ENCODE results near the gene PLET1.
A peak's percentile ranks its signal among the peaks of the same experiment; 100 is the strongest.

The PLET1 gene

DNA sequence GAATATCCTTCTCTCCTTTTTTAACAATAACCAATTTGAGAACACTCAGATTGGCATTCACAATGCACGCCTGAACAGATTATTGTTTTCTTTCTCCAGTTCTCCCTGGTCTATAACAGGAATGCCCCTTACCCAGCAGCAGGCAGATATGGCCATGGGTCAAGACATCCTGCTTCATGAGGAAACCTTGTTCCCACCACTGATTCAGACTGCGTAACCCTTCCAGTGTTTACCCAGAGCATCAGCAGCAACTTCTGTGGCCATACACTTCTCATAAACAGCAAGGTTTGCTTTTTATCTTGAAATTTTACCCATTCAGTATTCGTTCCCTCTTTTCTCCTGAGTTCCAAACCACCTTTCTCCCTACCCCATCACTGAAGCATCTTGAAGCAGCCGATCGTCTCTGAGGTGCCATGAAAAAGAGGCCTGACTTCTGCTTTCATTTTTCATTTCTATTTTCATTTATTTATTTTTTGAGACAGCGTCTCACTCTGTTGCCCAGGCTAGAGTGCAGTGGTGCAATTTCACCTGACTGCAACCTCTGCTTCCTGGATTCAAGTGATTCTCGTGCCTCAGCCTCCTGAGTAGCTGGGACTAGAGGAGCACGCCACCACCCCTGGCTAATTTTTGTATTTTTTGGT, 24.8 kb downstream of the PLET1 start:
- no peak for DNase-seq

DNA sequence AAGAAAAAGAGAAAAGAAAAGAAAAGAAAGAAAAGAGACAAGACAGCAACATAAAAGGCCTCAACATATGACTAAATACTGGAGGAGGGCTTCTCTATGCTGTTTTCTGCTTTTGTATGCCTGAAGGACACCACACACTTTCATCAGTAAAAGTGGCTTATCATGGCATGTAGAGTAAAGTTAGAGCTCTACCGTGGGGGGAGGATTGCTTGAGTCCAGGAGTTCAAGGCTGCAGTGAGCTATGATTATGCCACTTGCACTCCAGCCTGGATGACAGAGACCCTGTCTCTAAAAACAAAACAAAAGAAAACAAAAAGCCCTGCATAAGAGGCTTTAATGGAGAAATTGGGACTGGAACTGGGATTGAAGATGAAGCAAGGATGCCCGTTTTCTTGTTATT, 28.7 kb downstream of the PLET1 start:
- DNase-seq, result no peak

DNA sequence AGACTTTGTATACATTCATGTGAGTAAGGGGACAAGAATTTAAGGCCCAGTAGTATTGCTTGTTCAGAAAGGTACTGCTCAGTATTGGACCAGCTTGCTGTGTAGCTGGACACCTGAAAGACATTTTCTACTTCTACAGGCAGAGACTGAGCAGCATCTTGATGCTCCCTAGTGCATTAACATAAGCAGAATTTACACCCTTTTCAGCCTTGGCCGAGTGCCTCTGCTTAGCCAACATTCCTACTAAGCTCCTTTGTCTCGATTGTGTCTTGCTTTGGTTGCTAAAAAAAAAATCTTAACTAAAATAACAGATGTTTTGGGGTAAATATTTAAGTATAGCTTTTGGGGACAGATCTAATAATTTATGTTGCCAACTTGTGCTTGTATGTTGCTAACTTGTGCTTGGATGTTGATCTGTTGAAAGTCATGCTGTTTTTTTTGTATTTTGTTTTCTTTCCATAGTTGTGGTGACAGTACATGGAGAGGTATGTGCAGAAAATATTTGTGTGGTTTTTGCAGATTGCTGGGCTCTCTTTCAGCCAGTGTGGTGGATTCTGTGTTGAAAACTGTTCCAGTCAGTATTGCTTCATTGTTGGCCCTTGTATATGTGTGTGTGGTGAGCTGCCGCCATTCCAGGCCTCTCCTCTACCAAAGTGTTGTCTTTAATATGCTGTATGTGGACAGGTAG, 30.8 kb downstream of the PLET1 start:
- no peak for DNase-seq

DNA sequence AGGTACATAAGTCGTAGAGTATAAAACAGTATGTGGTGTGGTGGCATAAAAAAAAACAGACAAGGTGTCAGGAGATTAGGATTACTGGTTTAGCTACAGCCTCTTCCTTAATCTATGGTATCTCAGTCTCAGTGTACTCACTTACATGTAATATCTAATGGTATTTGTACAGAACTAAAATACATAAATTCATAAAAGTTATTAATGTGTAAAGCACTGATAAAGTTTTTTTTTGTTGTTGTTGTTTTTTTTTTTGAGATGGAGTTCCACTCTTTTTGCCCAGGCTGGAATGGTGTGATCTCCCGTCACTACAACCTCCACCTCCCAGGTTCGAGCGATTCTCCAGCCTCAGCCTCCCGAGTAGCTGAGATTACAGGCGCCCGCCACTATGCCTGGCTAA, 31.5 kb downstream of the PLET1 start:
- no peak for DNase-seq

DNA sequence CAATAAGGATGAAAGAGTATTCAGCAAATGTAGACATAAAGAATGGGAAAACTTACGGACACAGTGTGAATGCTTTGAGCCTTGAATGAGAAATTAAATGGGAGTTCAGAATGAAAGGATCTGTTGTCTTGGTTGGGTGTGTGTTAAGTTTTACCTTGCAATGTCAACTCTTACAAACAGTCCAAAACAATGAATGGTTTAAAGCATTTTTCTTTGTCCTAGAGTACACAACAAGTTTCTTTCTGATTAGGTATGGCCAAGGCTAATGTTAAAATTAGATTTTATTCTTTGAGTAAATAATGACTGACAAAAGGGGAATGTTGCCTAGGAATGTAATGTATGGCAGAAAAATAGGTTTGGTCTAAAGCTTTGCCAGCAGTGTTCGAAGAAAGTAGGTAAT, 32.0 kb downstream of the PLET1 start:
- DNase-seq, result no peak

DNA sequence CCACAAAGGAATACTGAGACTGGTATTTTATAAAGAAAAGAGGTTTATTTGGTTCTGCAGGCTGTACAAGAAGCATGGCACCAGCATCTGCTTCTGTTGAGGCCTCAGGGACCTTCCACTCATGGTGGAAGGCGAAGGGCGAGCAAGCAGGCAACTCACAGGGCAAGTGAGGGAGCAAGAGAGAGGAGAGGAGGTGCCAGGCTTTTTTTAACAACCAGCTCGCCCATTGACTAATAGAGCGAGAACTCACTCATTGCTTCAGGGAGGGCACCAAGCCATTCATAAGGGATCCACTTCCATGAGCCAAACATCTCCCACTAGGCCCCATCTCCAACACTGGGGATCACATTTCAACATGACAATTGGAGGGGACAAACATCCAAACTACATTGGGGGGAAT, 33.2 kb downstream of the PLET1 start:
- no peak for DNase-seq

DNA sequence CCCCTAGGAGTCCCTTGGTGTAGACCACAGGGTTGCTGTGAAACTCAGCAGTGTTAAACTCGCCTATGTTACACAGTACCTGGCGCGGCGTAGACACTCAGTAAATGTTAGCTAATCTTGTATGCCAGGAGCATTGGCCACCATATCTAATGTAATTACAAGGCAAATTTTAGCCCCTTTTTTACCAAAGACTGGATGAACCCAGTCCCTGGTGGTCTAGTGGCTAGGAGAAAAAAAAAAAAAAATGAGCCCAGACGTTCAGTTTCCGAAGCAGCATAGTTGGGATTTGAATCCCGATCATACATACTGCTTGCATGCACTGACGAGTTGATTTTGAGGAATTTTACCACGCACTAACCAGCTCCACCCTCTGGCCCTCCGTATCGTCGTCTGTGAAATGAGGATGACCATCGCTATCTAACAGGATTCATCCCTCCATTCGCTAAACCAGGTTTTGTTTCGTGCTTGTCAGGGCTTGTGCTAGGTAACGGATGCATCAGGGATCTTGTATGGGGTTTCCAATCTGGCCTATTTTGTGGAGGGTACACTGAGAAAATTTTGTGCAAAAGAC, 33.7 kb downstream of the PLET1 start:
- DNase-seq, result peak; percentile 30

DNA sequence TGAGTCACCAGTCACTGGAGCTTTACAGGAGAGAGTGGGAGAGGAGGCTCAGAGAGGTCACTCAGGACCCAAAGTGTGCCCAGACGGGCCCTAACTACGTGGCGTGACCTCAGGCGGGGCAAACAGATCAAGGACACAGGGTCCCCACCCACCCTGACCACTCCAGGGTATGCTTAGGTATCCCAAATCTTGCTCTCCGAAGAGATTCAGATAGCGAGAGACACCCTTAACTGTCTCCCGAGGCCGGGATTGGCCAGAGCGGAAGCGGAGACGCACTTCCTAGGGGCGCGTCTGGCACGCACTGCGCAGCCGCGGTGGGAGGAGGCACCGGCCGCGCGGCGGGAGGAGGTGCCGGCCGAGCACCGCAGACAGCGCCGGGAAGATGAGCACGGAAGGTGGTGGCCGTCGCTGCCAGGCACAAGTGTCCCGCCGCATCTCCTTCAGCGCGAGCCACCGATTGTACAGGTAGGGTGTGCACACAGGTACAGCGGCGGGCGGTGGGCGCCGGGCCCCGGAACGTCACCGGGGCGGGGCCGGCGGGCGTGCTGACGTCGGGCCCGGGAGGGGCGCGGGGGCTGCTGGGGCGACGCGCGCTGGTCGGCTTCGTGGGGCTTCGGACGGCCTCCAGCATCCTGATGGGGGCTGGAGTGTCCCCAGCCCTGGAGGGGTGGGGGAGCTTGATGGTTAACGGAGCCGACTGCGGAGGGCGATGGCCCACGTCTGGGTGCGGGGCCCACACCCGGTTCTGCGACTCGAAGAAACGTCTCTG, 34.4 kb downstream of the PLET1 start, which contains the start of gene PTS:
Gene PTS (plus strand): TSS at position 367 of the 769 bp plus-strand sequence. CDS start 16 bp downstream, at position 383.
- peak; percentile 95 for DNase-seq

DNA sequence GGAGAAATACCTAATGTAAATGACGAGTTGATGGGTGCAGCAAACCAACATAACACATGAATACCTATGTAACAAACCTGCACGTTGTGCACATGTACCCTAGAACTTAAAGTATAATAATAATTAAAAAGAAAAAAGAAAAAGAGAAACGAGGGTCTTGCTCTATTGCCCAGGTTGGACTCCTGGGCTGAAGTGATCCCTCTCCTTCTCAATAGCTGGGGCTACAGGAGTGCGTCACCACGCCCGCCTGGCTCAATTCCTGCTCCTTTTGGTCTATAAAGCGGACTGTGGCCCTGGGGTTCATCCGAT, 35.0 kb downstream of the PLET1 start:
- DNase-seq, result no peak

DNA sequence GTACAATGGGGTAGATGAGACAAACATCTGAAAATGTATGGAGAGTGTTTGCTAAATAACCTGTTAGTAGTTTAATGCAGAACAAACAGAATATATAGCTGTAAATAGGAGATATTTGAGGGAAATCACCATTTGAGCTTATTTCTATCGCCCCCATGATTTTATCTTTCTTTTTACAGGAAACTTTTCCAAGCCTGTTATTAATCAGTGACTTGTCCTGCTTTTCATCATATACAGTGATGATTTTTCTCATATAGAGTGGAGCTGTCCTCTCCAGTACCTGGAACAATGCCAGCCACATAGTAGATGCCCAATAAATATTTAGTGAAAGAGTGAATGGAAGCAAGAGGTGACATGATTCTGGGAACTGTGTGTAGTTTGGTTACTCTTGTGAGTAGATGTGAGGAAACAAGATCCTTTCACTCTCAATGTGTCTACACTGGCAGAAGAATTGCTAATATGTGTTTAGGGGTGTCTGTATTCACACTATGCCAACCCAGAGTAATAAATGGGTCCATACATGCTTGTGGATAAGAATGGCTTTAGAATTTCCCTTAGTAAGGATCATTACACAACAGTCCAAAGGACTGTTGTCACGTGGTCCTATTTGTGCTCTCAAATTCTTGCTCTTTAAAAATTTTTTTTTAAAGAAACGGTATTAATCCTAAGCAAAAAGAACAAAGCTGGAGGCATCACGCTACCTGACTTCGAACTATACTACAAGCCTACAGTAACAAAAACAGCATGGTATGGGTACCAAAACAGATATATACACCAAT, 36.7 kb downstream of the PLET1 start:
- DNase-seq, result no peak

DNA sequence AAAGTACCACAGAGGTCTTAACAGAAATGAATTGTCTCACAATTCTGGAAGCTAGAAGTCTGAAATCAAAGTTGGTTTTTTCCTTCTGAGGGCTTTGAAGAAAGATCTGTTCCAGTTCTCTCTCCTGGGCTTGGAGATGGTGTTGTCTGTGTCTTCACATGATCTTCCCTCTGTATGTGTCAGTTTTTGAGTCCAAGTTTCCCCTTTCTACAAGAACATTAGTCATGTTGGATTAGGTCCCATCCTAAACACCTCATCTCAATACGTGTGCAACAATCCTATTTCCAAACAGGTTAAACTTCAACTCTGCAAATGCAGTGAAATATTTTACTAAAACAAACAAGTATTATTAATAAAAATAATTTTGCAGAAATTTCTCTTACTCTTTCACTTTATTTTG, 37.5 kb downstream of the PLET1 start:
- DNase-seq, result no peak

DNA sequence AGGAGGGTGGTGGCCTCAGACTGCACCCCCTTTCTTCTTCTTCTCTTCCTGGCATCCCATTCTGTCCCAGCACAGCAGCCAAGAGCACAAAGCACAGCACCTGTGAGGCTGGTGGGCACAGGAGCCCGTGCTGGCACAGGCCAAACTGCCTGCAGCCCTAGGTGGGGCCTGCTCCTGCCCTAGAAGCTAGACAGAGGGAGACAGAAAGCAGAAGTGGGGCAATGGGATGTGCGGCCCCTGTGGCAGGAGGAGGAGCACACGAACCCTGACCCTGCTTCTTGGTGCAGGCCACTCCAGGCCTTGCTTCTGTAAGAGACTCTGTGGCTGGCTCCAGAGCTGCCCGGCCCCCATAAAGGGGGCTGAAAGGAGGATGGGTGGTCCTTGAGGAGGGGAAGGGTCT, 38.4 kb downstream of the PLET1 start:
- DNase-seq, result peak; percentile 26

DNA sequence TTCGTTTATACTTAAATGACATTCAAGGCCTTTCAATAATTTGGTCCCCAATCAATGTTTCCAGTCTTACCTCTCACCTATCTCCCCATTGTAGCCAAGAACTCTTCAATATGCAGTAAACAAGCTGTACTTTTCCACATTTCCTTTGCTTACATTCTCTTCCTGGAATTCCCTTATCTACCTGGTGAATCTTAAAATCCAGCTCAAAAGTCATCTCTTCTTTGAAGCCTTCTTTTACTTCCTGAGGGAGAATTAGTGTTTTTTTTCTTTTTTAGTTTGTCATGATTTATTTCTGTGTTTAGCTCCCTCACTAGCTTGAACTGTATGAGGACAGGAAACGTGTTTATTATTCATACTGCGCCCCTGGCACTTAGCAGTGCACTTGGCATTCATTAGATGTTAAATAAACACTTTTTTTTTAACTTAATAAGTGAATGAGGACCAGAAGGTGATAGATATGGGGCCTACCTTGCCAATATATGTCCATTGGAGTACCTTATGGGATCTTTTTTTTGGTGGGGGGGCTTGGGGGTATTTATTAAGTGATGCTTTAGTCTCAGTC, 39.3 kb downstream of the PLET1 start:
- no peak for DNase-seq

DNA sequence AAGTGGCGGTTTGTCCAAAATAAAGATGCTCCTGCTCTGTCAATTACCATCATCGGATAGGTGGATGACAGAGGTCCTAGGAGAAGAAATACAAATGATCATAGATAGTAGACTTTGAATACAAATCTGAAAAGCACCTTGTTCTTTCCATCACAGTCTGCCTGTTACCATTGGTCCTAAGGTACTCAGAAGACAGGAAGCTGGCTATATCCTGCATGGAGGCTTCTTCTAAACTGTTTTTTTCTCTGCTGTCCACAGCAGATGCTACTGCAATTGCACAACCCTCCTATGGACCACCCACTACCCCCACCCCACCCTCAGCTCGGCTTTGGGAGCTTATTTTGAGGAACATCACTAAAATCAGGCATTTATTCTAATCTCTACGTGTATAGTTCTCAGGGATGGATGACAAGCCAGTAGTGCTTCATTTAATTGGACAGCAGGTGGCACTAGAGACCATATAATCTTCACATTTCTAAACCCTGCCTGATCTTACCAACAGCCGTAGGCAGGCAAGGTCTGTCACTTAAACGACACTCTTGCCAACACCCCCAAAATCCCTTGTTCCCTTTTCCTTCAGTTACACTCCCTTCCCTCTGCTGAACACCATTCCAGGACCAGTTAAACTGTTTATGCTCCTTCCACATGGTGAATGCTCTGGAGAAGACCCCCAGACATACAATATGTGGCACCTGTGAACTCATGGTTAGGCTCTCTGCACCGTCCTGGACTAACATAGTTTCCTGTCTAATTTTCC, 41.0 kb downstream of the PLET1 start:
- peak; percentile 90 for DNase-seq

DNA sequence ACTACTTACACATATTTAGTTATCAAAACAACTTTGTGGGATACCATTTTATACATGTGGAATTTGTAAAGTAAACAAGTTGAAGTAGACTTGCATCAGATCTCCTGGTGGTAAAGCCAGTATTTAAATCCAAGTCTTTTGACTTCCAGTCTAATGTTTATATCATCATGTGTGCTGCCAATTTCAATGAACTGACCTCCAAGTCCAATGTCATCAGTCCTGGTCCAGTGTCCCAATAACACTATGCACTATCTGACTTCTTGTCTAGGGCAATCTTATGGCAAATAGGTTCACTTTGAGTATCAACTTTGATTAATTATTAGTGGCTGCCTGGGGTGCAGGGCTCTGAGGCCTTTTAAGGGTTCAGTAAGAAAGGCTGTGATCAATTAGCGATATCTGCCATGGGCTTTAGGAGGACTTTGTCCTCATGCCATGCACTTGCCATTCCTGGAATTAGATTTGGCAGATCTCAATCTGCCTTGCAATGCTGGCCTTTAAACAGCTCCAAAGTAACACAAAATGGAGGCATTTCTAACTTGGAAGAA, 44.0 kb downstream of the PLET1 start:
- no peak for DNase-seq

DNA sequence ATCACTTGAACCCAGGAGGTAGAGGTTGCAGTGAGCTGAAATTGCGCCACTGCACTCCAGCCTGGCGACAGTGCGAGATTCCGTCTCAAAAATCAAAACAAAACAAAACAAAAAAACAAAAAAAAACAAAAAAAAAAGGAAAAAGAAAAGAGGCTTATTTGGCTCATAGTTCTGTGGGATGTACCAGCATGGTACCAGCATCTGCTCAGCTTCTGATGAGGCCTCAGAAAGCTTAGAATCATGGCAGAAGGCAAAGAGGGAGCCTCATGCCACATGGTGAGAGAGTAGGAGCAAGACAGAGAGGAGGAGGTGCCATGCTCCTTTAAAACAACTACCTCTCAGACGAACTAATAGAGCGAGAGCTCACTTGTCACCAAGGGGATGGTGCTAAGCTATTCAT, 45.0 kb downstream of the PLET1 start:
- DNase-seq, result no peak

DNA sequence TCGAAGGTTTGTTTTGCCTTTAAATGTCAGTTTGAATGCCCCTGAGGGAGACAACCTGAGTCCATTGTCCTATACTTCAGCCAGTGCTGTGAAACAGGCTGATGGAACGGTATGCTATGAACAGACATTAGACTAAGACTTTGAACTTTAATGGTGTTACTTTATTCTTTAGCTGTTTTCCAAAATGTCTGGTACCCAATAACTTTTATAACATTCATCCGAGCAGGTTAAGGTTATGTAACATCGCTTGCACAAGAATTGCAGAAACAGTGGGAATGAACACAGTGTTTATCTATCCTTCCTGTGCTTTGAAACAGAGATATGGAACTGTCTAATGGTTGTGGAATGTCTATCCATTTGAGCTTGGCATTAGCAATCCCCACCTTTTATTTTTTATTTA, 46.9 kb downstream of the PLET1 start:
- DNase-seq, result no peak

DNA sequence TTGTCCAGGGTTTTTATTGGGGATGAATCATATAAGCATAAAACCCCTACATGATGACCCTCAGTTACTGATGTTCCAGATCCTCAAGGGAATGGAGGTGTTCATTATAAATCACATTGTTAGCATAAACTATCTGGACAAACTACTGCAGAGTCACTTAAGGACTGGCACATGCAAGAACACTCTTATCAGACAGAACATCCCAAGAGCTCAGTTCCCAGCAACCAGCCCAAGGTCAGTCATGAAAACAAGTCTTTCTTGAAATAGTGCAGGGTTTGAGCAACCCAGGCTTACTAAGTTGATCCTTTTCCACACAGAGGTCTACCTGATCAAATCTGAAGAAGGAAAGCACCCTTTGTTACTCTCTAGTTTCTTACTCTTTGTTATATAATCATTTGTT, 48.0 kb downstream of the PLET1 start:
- peak; percentile 22 for DNase-seq

DNA sequence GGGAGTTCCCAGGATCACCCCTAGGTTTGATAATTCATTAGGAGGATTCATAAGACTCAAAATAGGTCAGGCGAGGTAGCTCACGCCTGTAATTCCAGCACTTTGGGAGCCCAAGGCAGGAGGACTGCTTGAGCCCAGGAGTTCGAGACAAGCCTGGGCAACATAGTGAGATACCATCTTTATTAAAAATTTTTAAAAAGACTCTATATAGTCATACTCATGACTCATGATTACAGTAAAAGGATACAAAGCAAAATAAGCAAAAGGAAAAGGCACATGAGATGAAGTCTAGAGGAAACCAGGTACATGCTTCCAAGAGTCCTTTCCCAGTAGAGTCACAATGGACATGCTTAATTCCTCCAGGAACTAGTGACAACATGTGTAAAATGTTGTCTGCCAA, 48.4 kb downstream of the PLET1 start:
- no peak for DNase-seq

DNA sequence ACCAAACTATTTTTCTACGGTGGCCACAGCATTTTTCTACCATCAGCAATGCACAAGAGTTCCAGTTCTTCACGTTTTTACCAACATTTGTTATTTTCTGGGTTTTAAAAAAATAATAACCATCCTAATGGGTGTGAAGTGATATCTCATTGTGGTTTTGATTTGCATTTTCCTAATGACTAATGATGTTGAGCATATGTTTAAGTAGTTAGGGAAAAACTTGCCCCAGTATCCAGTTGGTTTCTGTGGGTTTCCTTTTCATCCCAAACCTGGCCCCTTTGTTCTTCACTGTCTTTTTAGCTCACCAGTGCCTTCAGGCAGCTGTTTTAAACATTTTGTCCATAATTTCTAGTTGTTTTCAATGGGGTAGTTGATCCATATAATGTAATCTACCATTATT, 49.1 kb downstream of the PLET1 start:
- no peak for DNase-seq

DNA sequence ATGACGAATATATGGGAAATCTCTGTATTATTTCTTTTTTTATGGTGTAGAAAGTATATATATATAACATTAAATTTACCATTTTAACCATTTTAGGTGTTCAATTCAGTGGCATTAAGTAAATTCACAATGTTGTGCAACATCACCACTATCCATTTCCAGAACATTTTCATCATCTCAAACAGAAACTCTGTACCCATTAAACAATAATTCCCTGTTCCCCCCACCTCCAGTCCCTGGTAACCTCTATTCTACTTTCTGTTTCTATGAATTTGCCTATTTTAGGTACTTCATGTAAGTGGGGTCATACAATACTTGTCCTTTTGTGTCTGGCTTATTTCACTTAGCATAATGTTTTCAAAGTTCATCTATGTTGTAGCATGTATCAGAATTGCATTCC, 49.8 kb downstream of the PLET1 start:
- no peak for DNase-seq

DNA sequence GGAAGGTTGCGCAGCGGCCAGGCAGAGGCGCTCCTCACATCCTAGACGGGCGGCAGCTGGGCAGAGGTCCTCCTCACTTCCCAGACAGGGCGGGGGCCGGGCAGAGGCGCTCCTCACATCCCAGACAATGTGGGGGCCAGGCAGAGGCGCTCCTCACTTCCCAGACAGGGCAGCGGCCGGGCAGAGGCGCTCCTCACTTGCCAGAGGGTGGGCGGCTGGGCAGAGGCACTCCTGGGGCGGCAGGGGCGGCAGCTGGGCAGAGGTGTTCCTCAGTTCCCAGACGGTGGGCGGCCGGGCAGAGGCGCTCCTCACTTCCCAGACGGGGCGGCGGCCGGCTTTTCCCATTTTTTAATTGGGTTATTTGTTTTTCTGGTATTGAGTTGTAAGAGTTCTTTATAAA, 54.6 kb downstream of the PLET1 start:
- DNase-seq, result no peak
